ENCODE measurements around the gene PHACTR1.

PHACTR1 gene

DNA sequence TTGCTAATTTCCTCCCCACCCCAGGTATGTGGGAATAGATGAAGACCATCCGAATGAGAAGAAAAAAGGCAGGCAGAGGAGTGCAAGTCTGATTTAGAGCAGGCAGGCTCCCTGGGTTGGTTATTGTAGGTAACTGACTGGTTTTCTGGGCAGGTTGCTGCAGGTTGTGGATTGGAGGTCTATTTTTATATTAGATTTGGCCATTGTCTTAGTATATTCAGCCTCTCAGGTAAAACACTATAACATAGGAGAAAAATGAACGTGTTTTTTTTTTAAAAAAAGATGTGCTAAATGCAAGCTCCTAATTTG lies 612.3 kb downstream of the PHACTR1 start:
- no peak for DNase-seq

DNA sequence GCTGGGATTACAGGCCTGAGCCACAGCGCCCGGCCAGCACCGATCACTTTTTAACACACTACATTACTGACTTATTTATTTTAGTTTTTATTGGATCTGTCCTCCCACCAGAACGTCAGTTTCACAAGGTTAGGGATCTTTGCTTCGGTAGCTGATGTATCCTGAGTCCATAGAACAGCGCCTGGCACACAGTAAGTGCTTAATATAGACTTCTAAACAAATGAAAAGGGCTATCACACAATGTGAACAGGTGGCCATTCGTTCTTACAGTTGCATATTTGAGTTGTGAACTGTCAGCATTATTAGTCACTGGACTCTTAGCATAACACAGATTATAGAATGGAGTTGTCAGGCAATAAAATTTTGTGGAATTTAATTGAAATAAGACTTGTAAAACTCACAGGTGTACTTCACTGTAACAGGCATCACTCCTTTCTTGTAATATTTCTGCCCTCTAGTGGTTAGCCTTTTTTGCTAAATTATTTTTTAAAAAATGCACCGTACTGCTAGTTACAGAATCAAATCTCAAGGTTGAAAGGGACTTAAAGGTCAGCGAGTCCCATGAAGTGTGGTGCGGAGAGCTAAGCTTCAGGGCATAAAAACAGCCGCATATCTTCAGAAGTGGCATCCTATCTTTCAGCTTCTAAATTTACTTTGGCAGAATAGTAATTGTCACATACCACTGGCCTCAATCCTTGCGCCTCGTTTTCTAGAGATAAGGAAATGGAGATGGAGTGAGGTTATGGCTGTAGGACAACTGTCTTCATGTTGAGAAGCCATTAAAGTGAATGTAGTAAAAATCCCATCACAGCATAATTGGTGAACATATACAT lies 615.2 kb downstream of the PHACTR1 start:
- DNase-seq, result peak; percentile 22 to 61

DNA sequence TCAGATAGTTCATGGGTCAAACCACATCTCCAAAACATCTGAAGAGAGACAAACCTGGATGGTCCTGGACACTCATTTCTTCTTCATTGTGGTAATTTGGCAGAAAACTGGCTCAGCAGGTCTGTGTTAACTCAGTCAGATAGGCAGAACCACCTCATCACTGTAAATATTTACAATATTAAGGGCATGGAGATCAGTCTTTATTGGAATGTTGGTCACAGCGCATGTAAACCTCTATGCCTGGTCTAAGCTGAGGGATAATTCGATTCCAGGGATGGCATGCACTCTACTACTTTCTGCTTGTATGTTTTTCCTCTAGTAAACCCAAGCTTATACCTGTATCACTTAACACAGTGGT lies 615.8 kb downstream of the PHACTR1 start:
- DNase-seq, result no peak

DNA sequence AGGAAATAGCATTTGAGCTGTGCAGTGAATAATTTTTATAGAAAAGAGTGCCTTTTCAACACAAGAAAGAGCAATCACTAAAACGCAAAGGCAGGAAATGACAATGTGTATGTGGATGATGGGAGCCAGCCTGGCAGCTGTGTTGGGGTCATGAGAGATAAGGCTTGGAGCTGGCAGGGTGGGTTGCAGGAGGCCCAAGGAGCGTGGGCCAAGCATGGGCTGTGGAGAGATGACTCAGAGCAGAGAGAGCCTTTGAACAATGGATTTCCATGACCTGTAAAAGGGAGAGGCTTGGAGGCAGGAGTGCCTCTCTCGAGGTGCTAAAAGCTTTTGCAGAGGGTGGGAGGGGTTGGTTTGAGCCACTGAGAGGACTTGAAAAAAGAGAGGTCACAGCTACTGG lies 618.4 kb downstream of the PHACTR1 start:
- no peak for DNase-seq

DNA sequence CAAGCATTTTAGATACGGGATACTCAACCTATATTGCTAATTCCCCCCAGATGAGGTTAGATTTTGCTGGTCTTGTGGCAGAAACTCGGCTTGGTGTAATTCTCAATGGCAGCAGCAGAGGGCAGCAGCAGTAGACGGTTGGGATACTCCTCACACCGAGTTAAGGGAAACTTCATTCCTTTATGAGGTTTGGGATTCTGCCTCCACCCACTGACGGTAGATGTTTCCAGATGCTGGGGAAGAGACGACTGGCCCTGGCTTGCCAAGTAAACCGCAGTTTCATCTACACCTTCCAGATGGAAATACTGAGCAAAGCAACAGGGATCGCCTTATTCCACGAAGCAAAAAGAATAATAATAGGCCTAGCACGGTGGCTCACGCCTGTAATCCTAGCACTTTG lies 620.0 kb downstream of the PHACTR1 start:
- peak; percentile 76 to 80 for DNase-seq

DNA sequence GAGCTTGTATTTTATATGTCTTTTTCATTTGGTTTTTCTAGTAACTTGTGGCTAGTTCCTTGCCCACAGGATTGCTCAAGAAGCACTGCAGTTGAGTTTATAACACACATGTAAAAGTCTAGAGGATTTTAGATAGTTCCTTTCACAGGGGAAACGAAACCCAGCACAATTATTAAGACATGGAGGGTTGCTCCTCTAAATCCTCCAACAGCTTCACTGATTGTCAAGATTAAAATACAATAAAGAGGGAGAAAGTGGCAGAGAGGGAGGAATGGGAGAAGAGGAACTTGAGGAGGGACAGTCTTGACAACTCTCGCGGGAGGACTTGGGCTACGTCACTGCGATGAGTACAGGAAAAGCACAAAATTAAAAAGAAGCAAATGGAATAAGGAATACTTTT lies 621.5 kb downstream of the PHACTR1 start:
- peak; percentile 63 to 80 for DNase-seq
